Activated naive CD4-positive, alpha-beta T cell treated with anti-CD3 and anti-CD28 coated beads, Interleukin-2, amount 10 ng/mL, durations not matched to agents 7 days and 5 days (primary cell): ENCODE results near the gene PLCXD1.
A peak's percentile ranks its signal among the peaks of the same experiment; 100 is the strongest.
"Not testable (repeated sequence)": the region's sequence is repeated elsewhere in the genome, so short reads cannot be mapped to it uniquely, and the experiment has no call there.

Experiments
- CTCF ChIA-PET: fragments of 350-600 bp; sonication (Branson Sonifier 250); formaldehyde crosslinking; loops from one replicate; lab custom pipeline; 2021; ENCODE audit warnings: antibody characterized with exemption; lab: Charles Lee
- DNase-seq: peaks from one replicate; pipeline ENCODE4 v3.0.0-alpha.2; 2020
- H3K27ac Mint-ChIP-seq: one replicate; pipeline ENCODE4 v1.8.0; 2021; ENCODE audit warnings: mild to moderate bottlenecking, moderate library complexity, mixed read lengths
- H3K27me3 Mint-ChIP-seq: one replicate; pipeline ENCODE4 v1.8.0; 2021; ENCODE audit warnings: mild to moderate bottlenecking, mixed read lengths
- H3K36me3 Mint-ChIP-seq: one replicate; pipeline ENCODE4 v1.8.0; 2021; ENCODE audit warnings: mixed read lengths
- H3K4me1 Mint-ChIP-seq: one replicate; pipeline ENCODE4 v1.8.0; 2021; ENCODE audit warnings: mixed read lengths
- H3K4me3 Mint-ChIP-seq: one replicate; pipeline ENCODE4 v1.8.0; 2021; ENCODE audit warnings: mild to moderate bottlenecking, moderate library complexity, mixed read lengths
- H3K9me3 Mint-ChIP-seq: one replicate; pipeline ENCODE4 v1.8.0; 2021; ENCODE audit warnings: mixed read lengths

The PLCXD1 gene

DNA sequence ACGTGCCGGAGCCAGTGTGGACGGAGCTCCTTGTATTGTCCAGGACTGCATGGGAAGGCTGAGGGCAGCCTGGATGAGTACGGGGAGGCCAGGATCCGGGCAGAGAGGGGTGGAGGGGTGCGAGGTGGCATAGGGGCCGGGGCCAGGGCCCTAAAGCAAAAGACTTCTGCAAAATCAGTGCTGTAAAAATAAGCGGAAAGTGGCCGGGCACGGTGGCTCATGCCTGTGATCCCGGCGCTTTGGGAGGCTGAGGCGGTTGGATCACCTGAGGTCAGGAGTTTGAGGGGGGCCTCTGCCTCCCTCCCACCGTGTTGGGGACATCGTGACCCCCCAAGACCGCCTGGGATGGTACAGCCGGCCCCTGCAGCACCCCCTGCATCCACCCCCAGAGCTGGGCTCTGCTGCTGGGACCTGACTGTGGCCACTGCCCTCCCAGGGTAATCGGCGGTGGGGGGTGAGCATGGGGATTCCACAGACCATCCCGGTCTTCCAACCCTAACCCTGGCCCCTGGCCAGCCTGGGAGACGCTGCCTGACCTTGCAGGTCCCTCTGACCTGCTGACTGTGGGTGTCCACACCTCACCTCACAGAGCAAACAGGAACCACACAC lies 23.4 kb upstream of the PLCXD1 start:
- CTCF ChIA-PET: no interaction called here
- H3K4me1 Mint-ChIP-seq: no peaks in the 10 kb centered on the region
- H3K9me3 Mint-ChIP-seq: no peaks in the 10 kb centered on the region
- H3K27ac Mint-ChIP-seq: no peak overlapping the region
- H3K27me3 Mint-ChIP-seq: no peaks in the 10 kb centered on the region
- H3K36me3 Mint-ChIP-seq: no peaks in the 10 kb centered on the region
- DNase-seq: no peak
- H3K4me3 Mint-ChIP-seq: no peak overlapping the region

DNA sequence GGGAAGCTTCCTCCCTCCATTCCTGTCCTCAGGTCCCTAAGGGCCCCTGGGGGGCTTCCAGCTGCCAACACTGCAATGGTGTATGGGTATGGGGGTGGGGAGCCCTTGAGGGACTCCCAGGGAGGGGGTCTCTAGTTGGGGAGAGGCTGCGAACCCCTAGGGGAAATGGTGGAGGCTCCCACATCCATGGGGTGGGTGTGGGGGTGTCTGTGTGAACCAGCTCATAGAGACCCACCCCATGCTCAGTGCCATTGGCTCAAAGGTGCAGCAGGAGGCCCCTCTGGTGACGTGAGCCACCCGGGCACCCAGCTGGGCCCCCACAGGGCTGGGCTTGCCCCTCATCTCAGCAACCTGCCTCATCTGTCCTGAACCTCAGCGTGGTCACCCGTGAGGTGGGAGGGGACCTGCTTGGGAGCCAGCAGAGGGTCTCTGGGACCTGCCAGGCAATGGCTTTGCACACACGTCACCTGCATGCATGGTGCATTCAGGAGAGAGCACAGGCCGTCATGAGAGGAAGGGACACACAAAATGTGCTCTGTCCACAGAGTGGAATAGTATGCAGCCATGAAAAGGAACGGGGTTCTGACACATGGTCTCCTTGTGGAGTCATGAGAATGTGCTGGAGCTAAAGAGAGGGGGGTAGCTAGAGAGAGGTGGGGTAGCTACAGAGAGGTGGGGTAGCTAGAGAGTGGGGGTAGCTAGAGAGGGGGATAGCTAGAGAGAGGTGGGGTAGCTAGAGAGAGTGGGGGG lies 22.7 kb upstream of the PLCXD1 start:
- no peaks in the 10 kb centered on the region for H3K27me3 Mint-ChIP-seq
- H3K27ac Mint-ChIP-seq: no peak overlapping the region
- no peaks in the 10 kb centered on the region for H3K36me3 Mint-ChIP-seq
- H3K9me3 Mint-ChIP-seq: no peaks in the 10 kb centered on the region
- H3K4me3 Mint-ChIP-seq: no peak overlapping the region
- CTCF ChIA-PET: no interaction called here
- H3K4me1 Mint-ChIP-seq: no peaks in the 10 kb centered on the region
- DNase-seq: no peak

- Mint-ChIP-seq H3K4me3 (no peak overlapping the region), H3K36me3 (no peaks in the 10 kb centered on the region), H3K27me3 (no peaks in the 10 kb centered on the region), H3K4me1 (no peaks in the 10 kb centered on the region), H3K9me3 (no peaks in the 10 kb centered on the region), H3K27ac (no peak overlapping the region)
- CTCF ChIA-PET: no interaction called here
- no peak for DNase-seq
These were observed 21.4 kb upstream of the PLCXD1 start for GRCh38 chrX:259692-260355.

DNA sequence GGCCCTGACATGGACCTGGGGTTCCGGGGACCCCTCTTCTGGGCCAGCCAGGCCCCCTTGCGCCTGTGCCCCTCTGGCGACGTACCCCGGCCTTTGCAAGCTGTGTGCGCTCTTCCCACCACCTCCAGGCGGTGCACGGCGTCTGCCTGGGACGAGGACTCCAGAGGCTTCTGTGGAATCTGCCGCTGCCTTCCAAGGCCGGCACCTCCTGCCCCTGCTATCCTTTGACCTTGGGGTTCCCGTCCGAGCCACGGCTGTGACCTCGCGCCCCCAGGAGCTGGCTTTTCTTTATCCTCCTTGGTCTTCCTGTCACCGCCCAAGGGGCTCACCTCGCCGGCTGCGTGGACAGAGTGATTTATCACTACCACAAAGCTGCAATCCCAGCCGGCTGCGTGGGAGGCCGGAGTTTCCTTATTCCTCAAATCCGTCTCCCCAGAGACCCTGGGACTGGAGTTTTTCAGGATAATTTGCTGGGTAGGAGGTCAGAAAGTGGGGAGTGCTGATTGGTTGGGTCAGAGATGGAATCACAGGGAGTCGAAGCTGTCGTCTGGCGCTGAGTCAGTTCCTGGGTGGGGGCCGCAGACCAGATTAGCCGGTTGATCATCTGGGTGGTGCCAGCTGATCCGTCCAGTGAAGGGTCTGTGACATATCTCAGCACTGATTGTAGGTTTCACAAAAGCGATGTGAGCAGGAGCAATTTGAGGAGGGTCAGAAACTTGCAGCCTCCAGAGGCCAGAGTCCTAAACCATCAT lies 19.8 kb upstream of the PLCXD1 start:
- no peak for DNase-seq
- Mint-ChIP-seq H3K27me3 (no peaks in the 10 kb centered on the region), H3K4me3 (no peak overlapping the region), H3K27ac (no peak overlapping the region), H3K9me3 (no peaks in the 10 kb centered on the region), H3K36me3 (no peaks in the 10 kb centered on the region), H3K4me1 (no peaks in the 10 kb centered on the region)
- CTCF ChIA-PET: no interaction called here

GRCh38 chrX:261919-262352 lies 19.2 kb upstream of the PLCXD1 start:
- no peak for DNase-seq
- no peaks in the 10 kb centered on the region for H3K9me3 Mint-ChIP-seq
- no peak overlapping the region for H3K4me3 Mint-ChIP-seq
- H3K27ac Mint-ChIP-seq: no peak overlapping the region
- no peaks in the 10 kb centered on the region for H3K27me3 Mint-ChIP-seq
- no peaks in the 10 kb centered on the region for H3K4me1 Mint-ChIP-seq
- CTCF ChIA-PET: no interaction called here
- H3K36me3 Mint-ChIP-seq: no peaks in the 10 kb centered on the region

DNA sequence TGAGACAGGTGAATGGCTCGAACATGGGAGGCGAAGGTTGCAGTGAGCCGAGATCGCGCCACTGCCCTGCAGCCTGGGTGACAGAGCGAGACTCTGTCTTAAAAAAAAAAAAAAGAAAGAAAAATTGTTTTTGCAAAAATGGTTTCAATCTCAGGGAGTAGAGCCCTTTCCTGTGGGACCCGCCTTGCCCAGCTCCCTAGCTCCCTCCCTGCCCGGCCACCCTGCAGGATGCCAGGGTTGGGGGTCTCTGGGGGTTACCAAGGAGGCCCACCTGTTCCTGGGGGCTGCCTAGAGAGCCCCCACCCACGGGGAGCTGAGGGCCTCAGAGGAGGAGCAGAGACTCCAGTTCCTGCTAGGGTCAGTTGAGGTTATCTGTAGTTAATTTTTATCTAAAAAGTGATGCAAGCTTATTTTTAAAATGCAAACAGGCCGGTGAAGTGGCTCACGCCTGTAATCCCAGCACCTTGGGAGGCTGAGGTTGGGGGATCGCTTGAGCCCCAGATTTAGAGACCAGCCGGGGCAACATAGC lies 18.7 kb upstream of the PLCXD1 start:
- CTCF ChIA-PET: no interaction called here
- no peak overlapping the region for H3K27ac Mint-ChIP-seq
- no peak for DNase-seq
- H3K4me1 Mint-ChIP-seq: no peaks in the 10 kb centered on the region
- H3K9me3 Mint-ChIP-seq: no peaks in the 10 kb centered on the region
- no peaks in the 10 kb centered on the region for H3K27me3 Mint-ChIP-seq
- H3K36me3 Mint-ChIP-seq: no peaks in the 10 kb centered on the region
- H3K4me3 Mint-ChIP-seq: no peak overlapping the region

DNA sequence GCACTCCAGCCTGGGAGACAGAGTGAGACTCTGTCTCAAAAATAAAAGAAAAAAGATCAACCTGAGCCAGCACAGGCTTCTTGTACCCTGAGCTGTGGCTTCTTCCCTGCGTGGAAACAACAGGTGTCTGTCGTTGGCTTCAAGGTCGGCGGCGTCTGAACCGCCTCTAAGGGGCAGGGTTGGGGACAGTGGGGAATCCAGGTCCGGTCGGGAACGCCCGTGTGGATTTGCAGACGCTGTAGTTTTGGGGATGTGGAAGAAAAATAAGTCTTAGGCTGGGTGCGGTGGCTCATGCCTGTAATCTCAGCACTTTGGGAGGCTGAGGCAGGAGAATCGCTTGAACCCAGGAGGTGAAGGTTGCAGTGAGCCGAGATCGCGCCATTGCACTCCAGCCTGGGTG lies 17.2 kb upstream of the PLCXD1 start:
- H3K4me1 Mint-ChIP-seq, H3K27ac Mint-ChIP-seq, H3K36me3 Mint-ChIP-seq, DNase-seq, H3K27me3 Mint-ChIP-seq, H3K4me3 Mint-ChIP-seq, CTCF ChIA-PET, H3K9me3 Mint-ChIP-seq: not testable (repeated sequence)

GRCh38 chrX:264634-265455 lies 16.3 kb upstream of the PLCXD1 start:
- Mint-ChIP-seq H3K27ac (no peak overlapping the region), H3K9me3 (no peaks in the 10 kb centered on the region), H3K4me3 (no peak overlapping the region), H3K36me3 (no peaks in the 10 kb centered on the region), H3K27me3 (no peaks in the 10 kb centered on the region), H3K4me1 (no peaks in the 10 kb centered on the region)
- CTCF ChIA-PET: no interaction called here
- DNase-seq: no peak

GRCh38 chrX:265502-265901 lies 15.7 kb upstream of the PLCXD1 start:
- no peak overlapping the region for H3K27ac Mint-ChIP-seq
- no peaks in the 10 kb centered on the region for H3K4me1 Mint-ChIP-seq
- DNase-seq: no peak
- H3K4me3 Mint-ChIP-seq: no peak overlapping the region
- CTCF ChIA-PET: no interaction called here
- no peaks in the 10 kb centered on the region for H3K9me3 Mint-ChIP-seq
- no peaks in the 10 kb centered on the region for H3K36me3 Mint-ChIP-seq
- no peaks in the 10 kb centered on the region for H3K27me3 Mint-ChIP-seq

DNA sequence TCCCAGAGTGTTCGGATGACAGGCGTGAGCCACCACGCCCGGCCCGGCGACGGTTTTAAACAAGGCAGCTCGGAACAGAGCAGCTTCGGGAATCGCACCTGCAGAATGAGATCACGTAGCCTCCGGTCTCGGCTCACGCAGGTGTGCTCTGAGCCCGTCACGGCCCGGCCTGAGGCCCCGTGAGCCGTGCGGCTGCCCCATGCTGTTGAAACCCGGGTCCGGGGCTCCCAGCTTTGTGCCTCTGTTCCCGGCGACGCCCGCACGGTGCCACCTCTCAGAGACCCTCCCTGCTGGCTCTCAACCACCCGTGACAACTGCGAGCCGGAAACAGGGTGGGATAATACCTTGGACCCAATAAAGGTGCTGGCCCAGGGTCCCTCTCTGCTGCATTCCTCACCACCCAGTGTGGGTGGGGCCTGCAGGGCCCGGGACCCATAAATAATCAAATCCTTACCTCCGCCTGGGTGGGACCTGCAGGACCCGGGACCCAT lies 13.4 kb upstream of the PLCXD1 start:
- no peaks in the 10 kb centered on the region for H3K27me3 Mint-ChIP-seq
- no peak overlapping the region for H3K4me3 Mint-ChIP-seq
- no peaks in the 10 kb centered on the region for H3K4me1 Mint-ChIP-seq
- peak; percentile 8 for DNase-seq
- no peak overlapping the region for H3K27ac Mint-ChIP-seq
- CTCF ChIA-PET: no interaction called here
- no peaks in the 10 kb centered on the region for H3K36me3 Mint-ChIP-seq
- H3K9me3 Mint-ChIP-seq: no peaks in the 10 kb centered on the region

- Mint-ChIP-seq H3K36me3 (no peaks in the 10 kb centered on the region), H3K9me3 (no peaks in the 10 kb centered on the region), H3K4me3 (no peak overlapping the region), H3K27me3 (peaks cover 12% of the 10 kb centered on the region), H3K27ac (no peak overlapping the region), H3K4me1 (peaks cover 3% of the 10 kb centered on the region)
- CTCF ChIA-PET: no interaction called here
- peak; percentile 11 for DNase-seq
These were observed 10.3 kb upstream of the PLCXD1 start for GRCh38 chrX:270848-271367.

DNA sequence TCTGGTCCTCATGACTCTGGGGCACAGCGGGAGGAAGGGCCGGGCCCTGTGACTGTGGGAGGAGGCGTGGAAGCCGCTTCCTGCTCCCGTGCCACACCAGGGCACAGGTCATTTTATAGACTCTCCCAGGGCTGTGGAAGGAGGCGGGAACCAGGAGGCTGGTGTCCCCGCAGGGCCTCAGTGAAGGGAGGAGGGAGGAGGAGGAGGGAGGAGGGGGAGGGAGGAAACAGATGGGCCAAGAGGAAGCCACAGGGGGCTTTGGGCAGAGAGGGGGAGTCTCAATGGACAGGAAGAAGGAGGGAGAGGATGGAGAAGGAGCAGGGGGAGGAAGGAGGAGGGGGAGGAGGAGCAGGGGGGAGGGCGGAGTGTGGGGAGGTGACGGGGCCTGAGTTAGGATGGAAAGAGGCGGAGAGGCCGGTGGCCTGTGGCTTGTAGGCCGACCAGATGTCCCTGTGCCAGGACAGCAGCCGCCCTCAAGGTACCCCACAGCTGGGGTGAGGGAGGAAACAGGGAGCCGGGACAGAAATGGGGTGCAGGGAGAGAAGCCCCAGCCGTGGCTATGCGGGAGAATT lies 6.2 kb upstream of the PLCXD1 start:
- Mint-ChIP-seq H3K27ac (no peak overlapping the region), H3K4me3 (peak overlapping the region; percentile 56), H3K27me3 (peaks cover 24% of the 10 kb centered on the region), H3K9me3 (no peaks in the 10 kb centered on the region), H3K4me1 (peaks cover 27% of the 10 kb centered on the region), H3K36me3 (peaks cover 4% of the 10 kb centered on the region)
- no peak for DNase-seq
- CTCF ChIA-PET: no interaction called here

GRCh38 chrX:275476-275966 lies 5.7 kb upstream of the PLCXD1 start:
- H3K27me3 Mint-ChIP-seq: peaks cover 24% of the 10 kb centered on the region
- CTCF ChIA-PET: no interaction called here
- H3K9me3 Mint-ChIP-seq: no peaks in the 10 kb centered on the region
- H3K4me3 Mint-ChIP-seq: peak overlapping the region; percentile 74
- peaks cover 4% of the 10 kb centered on the region for H3K36me3 Mint-ChIP-seq
- H3K27ac Mint-ChIP-seq: no peak overlapping the region
- peaks cover 27% of the 10 kb centered on the region for H3K4me1 Mint-ChIP-seq
- no peak for DNase-seq
